HG03060 (cell line): Measurements from ENCODE around the gene SBDS.
A peak's percentile ranks its signal among the peaks of the same experiment; 100 is the strongest.
"Not testable (repeated sequence)": the region's sequence is repeated elsewhere in the genome, so short reads cannot be mapped to it uniquely, and the experiment has no call there.

Source experiments
- ATAC-seq: cut with Tn5 transposase; IDR thresholded peaks from one replicate; pipeline ENCODE4 v1.9.1; 2021; ENCODE audit warnings: low read depth, moderate number of reproducible peaks; ENCODE audit not compliant: unreplicated experiment

SBDS gene

GRCh38 chr7:66995050-66995776 is at the start of gene SBDS:
TSS of gene SBDS (minus strand) at chr7:66995586. CDS start at chr7:66995417, 169 bp downstream.
- peak; percentile 56 for ATAC-seq

DNA sequence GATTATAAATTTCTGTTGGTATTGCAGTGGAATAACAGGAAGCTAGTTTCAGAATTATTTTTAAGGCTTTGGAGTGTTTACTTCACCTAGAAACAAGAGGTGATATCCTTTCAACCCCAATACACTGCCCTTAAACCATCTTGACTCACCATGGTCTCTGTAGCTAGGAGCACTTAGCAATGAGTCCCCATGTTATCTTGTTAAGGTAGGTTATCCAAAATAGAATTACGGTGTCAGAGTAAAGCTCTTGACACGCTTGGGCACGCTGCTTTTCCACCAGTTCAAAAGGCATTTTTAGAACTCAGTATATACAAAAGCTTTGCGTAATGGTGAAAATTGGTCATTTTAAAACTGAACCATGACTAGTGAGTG is 48.2 kb upstream of the SBDS start:
- not testable (repeated sequence) for ATAC-seq

GRCh38 chr7:67042781-67043558 is 47.6 kb upstream of the SBDS start:
- not testable (repeated sequence) for ATAC-seq

GRCh38 chr7:67040832-67041231 is 45.4 kb upstream of the SBDS start:
- not testable (repeated sequence) for ATAC-seq

DNA sequence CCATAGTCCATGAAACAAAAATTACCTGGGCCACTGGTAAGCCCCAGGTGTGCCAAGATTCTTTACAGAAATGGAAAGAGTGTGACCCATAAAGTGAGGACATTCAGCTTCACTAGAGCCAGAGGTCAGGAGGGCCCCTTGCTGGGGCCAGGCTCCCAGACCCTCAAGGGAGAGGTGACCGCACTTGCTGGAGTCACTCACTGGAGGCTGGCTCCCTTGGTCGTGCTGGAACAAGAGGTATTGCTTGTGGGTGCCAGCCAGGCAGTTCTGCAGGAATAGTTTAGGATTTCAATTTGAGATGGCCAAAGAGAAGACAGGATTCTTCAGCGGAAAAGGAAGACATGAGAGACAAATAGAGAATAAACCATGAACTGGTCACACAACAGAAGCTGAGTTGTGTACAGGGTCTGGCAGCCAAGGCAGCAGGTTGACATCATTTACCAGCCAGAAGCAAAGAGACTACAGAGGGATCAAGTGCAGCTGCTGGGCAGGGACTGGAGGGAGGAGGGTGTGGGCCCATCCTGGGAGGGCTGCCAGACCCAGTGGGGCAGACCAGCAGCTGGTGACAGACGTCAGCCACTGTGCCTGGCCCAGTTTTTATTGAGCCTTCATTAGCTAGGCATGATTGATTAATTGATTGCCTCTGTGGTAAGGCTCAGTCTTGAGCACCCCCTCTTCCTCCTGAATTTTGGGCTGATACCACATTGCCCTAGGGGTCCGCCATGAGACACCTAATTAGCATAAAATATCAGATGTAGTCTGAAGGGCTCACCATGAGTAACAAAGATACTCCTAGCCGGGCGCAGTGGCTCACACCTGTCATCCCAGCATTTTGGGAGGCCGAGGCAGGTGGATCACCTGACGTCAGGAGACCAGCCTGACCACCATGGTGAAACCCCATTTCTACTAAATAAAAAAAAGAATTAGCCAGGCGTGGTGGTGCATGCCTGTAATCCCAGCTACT is 41.3 kb upstream of the SBDS start:
- not testable (repeated sequence) for ATAC-seq

GRCh38 chr7:67033251-67033650 is 37.9 kb upstream of the SBDS start:
- no peak for ATAC-seq

- not testable (repeated sequence) for ATAC-seq
These were observed 36.3 kb upstream of the SBDS start for GRCh38 chr7:67031685-67032084.

DNA sequence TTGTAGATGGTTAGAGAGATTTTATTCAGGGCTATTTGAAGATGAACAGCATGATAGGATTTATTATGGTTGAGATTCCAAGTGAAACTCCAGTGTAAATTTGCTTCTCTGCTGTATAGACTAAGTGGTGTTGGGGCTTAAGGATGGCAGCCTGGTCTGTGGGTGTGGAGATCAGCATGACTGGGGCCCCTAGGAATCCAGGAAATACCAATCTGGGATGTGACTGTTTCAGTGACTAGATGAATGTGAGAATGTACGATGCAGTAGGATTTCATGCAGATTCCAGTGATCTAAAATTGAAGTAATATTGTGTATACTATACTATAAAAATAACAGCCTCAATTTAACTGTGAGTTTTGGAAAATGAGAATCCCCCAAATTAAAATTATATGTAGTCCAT is 30.1 kb upstream of the SBDS start:
- ATAC-seq = not testable (repeated sequence)

- no peak for ATAC-seq
These were observed 27.1 kb upstream of the SBDS start for GRCh38 chr7:67022511-67022910.

GRCh38 chr7:67021260-67021659 is 25.9 kb upstream of the SBDS start:
- ATAC-seq = no peak

- ATAC-seq = no peak
These were observed 24.4 kb upstream of the SBDS start for GRCh38 chr7:67019562-67020390.

GRCh38 chr7:67018940-67019339 is 23.6 kb upstream of the SBDS start:
- no peak for ATAC-seq

GRCh38 chr7:67017971-67018370 is 22.6 kb upstream of the SBDS start:
- not testable (repeated sequence) for ATAC-seq

DNA sequence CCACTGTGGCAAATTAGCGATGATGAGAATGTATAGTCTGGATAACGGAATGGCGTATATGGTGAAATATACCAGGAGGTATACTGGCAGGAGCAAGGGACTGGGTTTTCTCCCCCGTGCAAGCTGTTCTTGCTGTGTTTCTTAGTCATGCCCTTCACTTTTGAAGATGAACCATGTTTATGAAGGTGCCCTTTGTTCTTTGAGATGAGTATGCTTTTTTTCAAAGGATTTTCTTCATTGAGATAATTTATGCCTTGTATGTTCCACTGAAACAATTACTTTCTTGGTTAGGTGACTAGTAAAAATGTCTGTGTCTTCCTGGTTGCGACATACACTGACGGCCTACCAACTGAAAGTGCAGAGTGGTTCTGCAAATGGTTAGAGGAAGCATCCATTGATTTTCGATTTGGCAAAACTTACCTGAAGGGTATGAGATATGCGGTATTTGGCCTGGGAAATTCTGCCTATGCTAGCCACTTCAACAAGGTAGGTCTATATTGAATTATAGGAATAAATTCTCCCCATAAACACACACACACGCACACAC is 18.8 kb upstream of the SBDS start:
- not testable (repeated sequence) for ATAC-seq

DNA sequence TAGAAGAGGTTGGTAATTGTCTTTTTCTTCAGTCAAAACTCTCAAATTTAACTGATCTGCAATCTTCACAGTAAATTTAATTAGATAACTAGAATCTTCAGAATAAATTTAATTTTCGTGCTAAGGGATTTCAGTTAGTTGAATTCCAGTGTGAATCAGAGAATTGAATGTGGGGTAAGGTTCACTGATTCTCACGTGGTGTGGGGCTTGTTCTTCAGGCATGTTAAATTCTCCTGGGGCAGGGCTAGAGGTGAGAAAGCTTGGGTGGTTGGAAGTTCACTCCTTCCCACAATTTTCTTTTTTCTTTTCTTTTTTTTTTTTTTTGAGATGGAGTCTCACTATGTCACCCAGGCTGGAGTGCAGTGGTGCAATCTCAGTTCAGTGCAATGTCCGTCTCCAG is 14.3 kb upstream of the SBDS start:
- not testable (repeated sequence) for ATAC-seq

DNA sequence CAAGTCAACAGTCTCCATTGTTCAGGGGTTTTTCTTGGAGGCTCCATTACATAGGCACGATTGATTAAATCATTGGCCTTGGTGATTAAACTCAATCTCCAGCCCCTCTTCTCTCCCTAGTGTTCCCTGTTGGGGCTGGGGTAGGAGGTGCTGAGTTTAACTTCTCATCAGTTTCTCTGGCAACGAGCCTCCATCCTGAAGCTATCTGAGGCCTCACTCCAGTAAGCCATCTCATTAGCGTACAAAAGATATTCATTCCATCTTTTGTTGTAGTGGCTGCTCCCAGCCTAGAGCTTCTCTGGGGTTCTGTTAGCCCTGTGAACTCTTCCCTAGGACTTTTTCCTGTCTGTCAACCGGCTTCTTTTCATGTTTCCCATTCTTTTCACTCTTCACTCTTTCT is 12.9 kb upstream of the SBDS start:
- ATAC-seq = no peak

GRCh38 chr7:67006965-67007364 is 11.6 kb upstream of the SBDS start:
- no peak for ATAC-seq

- not testable (repeated sequence) for ATAC-seq
These were observed 8.8 kb upstream of the SBDS start for GRCh38 chr7:67004145-67004544.

DNA sequence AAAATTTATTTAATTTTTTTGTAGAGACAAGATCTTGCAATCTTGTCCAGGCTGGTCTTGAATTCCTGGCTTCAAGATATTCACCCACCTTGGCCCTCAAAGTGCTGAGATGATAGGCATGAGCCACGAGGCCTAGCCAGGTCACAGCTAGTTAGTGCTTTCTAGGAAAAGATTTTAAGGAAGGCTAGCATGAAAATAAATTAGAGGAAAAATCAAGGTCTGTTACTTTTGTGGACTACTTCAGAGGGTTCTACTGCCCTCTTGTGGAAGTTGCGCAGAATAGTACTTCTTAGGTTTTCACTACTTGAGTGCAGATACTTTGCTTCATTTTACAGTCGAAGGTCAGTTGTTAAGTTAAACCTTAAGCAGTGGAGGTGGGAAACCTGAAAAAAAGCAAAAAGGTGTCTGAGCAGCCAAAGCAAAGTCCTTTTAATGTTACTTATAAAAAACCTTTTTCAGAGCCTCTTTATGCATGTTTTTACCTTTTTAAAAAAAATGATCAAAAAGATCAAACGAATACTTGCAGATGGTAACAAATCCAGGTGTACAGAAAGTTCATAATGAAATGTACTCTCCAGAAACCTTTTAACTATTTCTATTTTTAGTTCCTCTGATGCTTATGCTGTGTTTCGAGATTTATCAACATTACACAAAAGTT is 5.3 kb upstream of the SBDS start:
- not testable (repeated sequence) for ATAC-seq
